Stimulated activated naive CD4-positive, alpha-beta T cell (primary cell): ENCODE results near the gene LMO2.
"Not testable (repeated sequence)": the region's sequence is repeated elsewhere in the genome, so short reads cannot be mapped to it uniquely, and the experiment has no call there.

Source experiments
- DNase-seq, 6 experiments: peaks; one replicate each; lab custom pipeline; 2025; lab: John Stamatoyannopoulos, UW

LMO2 gene

DNA sequence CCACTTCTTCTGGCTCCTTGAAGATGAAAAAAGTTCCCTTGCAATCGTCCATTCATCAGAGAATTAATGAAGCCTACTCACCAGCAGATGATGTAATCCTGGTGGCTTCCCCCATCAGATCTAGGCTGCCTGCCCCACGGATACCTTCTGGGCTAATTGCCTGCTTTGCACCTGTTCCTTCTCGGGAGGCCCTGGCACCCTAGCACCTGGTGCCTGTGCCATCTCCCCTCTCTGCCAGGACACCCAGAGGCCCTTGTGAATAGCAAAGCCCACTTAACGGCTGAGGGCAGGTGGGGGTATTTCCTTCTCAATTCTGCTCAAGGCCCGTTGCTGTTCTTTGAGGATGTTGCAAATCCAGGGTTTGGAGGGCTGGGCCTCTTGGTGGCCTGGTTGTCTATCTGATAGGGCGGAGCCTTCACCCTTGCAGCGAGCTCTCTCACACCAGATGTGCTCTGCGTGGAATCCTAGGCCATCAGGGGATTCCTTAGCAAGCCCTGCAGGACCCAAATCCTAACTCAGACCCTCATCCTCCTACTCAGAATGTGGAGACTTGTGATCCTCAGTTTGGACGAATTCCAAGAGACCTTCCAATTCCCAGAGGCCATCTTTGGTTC lies at the start of gene LMO2:
Gene LMO2 (minus strand): TSS at position 363 of the 614 bp plus-strand sequence. CDS start 22,360 bp downstream, outside the sequence.
- no peak for DNase-seq

GRCh38 chr11:33940538-33940815 lies 48.6 kb upstream of the LMO2 start:
- no peak for DNase-seq

GRCh38 chr11:33936725-33937604 lies 45.1 kb upstream of the LMO2 start:
- no peak for DNase-seq

GRCh38 chr11:33935461-33936456 lies 43.9 kb upstream of the LMO2 start:
- no peak for DNase-seq

DNA sequence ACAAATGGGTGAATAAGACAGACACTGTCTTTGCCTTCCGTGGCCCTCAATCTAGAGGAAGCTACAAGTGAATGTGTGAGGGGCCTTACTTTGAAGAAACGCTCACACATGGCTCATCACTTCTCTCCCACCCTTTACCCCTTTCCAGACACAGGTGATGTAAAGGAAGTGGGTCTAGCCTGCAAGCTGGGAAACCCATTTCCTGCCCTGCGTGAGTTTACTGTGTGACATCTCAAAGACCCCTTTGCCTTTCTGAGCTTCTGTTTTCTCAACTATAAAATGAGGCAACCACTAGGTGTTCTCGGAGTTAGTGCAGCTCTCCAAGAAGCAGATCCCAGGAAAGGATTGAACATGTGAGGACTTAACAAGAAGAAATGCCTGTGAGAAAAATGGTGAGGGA lies 43.1 kb upstream of the LMO2 start:
- DNase-seq: no peak

DNA sequence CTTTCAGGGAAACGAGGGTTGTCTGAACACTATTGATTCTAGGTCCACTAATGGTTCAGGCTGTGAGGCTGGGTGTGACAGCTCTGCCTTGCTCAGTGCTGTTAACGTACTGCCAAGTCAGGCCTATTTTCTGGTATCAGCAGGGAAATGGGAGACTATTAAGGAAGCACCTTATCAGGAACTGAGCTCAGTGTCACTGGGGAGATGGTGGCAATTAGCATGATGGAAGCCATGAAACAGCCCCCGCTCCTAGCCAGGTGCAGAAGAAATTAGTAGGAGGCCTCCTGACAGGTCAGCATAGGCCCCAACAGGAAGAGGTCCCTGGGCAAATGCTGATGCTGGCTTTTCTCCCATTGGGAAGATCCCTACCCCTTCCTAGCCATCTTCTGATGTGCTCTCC lies 42.6 kb upstream of the LMO2 start:
- no peak for DNase-seq

DNA sequence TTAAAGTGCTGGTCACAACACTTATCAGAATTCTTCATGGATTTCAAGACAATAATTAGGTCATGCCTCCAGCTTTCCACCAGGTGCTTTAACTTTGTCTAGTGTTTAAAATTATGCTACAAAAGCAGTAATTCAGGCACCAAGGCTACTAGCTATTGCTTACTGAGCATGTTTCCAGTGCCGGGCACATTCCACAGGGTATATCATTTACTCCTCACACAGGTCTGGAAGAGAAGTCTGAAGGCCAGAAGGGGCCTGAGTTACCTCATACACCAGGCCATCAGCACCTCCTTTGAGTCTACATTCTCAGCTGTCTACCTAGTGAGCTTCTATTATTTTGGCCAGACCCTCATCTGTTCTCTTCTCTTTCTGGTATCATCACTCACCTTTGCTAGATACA lies 41.7 kb upstream of the LMO2 start:
- no peak for DNase-seq

DNA sequence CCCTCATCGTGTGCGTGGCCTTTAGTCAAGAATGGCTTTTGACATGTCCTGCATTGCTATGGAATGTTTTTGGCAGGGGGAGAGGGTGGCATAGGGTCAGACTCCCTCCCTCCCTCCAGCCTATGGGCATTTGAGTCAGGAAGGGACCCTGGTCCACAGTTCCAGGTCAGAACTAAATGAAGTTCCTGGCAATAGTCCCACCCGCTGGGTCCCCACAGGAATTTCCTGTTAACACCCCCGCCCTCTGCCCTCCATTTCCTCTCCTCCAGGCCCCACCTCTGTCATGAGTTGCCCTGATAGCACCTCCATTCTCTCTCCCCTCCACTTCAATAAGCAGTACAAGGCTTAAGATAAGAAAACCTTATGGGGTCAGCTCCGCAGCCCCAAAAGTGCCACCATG lies 40.8 kb upstream of the LMO2 start:
- DNase-seq: no peak

GRCh38 chr11:33931739-33932366 lies 40.0 kb upstream of the LMO2 start:
- DNase-seq: not testable (repeated sequence)

GRCh38 chr11:33931067-33931466 lies 39.2 kb upstream of the LMO2 start:
- no peak for DNase-seq

DNA sequence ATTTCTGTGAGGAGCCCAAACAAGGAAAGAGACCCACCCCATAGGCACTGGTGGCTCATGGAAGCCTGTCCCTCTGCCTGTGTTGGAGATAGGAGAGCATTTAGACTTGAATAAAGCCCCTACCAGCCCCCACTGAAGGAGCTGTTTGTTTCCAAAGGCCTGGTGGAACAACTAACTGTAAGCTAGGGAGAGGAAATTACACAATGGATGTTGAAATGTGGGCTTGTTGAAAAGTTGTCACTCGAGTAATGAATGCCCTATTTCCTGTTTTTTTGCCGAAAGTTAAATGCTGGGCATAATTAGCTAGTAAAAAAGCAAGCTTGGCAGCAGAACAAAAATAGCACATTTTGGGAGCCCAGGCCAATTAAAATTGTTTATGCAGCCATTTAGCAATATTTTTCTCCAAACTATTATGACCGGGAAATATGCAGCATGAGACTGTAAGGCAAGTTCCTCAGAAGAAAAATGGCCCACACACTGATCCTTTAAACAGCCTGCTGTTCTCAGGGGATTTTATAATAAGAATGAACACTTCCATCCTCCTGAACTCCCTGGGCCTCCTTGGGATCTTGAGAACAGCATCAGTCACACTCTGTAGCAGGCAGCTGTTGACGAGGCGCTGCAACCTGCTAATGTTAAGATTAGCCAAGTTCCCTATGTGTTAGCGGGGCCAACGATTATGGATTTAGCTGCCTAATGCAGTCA lies 38.6 kb upstream of the LMO2 start:
- no peak for DNase-seq

- no peak for DNase-seq
These were observed 36.7 kb upstream of the LMO2 start for GRCh38 chr11:33928564-33928963.

- no peak for DNase-seq
These were observed 35.0 kb upstream of the LMO2 start for GRCh38 chr11:33926671-33927552.

DNA sequence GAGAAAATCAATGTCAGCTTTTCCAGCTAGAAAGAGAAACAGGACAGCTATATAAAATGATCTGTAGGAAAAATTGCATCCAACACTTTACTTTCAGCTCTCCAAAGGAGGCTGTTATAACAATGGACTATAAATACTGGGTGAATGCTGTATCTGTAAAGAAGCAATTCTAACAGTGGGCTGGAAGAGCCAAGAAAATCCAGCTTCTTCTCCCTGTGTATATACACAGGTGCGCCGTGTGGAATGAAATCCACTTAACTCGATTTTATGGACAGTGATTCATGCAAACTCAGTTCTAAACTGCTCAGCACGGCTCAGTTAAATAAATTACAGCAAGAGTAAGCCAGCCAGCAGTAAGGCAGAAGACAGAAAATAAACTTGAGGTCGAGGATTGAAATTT lies 32.5 kb upstream of the LMO2 start:
- no peak for DNase-seq

- no peak for DNase-seq
These were observed 31.8 kb upstream of the LMO2 start for GRCh38 chr11:33923626-33924025.

- DNase-seq: no peak
These were observed 29.1 kb upstream of the LMO2 start for GRCh38 chr11:33920838-33921613.

GRCh38 chr11:33919645-33920044 lies 27.8 kb upstream of the LMO2 start:
- no peak for DNase-seq

DNA sequence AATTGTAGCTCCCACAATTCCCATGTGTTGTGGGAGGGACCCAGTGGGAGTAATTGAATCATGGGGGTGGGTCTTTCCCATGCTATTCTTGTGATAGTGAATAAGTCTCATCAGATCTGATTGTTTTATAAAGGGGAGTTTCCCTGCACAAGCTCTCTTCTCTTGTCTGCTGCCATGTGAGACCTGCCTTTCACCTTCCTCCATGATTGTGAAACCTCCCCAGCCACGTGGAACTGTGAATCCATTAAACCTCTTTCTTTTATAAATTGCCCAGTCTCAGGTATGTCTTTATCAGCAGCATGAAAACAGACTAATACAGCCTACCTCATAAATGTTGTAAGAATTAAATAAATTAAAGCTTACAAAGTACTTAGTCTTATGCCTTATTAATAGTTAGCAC lies 25.5 kb upstream of the LMO2 start:
- not testable (repeated sequence) for DNase-seq

- no peak for DNase-seq
These were observed 24.9 kb upstream of the LMO2 start for GRCh38 chr11:33916736-33917135.

- no peak for DNase-seq
These were observed 23.6 kb upstream of the LMO2 start for GRCh38 chr11:33915526-33915925.
